Measurements from ENCODE around the gene DAZAP1. TPM values are rescaled to one million over a fixed set of nuclear protein-coding genes. Genes with fewer than 3 reads are reported as not detected.

The DAZAP1 gene
- total RNA-seq, 1 experiment from 2014 or later, result 151 TPM

GRCh38 chr19:1361601-1362386, 45.6 kb upstream of the DAZAP1 start:
- no peaks in the 10 kb centered on the region for H3K4me1 Mint-ChIP-seq (ENCODE audit: low read depth, unreplicated experiment)
- no peak overlapping the region for H3K27ac Mint-ChIP-seq (ENCODE audit: unreplicated experiment)
- no TSS peak for BruUV-seq (replicated peaks)
- no peaks in the 10 kb centered on the region for H3K9me3 Mint-ChIP-seq (ENCODE audit: low read depth, unreplicated experiment)
- no peaks in the 10 kb centered on the region for H3K27me3 Mint-ChIP-seq (ENCODE audit: unreplicated experiment)
- CTCF ChIA-PET, result no interaction called here
- H3K36me3 Mint-ChIP-seq (ENCODE audit: insufficient read depth, unreplicated experiment), result peaks cover 41% of the 10 kb centered on the region
- H3K4me3 Mint-ChIP-seq (ENCODE audit: low read depth, unreplicated experiment), result no peak overlapping the region
- intact Hi-C loops (cut with micrococcal nuclease; ENCODE audit: unreplicated experiment), result no loop called here
- TF ChIP-seq CTCF (IDR thresholded peaks at IDR 0.05; ENCODE audit: unreplicated experiment), result no peak
- no peak for DNase-seq

DNA sequence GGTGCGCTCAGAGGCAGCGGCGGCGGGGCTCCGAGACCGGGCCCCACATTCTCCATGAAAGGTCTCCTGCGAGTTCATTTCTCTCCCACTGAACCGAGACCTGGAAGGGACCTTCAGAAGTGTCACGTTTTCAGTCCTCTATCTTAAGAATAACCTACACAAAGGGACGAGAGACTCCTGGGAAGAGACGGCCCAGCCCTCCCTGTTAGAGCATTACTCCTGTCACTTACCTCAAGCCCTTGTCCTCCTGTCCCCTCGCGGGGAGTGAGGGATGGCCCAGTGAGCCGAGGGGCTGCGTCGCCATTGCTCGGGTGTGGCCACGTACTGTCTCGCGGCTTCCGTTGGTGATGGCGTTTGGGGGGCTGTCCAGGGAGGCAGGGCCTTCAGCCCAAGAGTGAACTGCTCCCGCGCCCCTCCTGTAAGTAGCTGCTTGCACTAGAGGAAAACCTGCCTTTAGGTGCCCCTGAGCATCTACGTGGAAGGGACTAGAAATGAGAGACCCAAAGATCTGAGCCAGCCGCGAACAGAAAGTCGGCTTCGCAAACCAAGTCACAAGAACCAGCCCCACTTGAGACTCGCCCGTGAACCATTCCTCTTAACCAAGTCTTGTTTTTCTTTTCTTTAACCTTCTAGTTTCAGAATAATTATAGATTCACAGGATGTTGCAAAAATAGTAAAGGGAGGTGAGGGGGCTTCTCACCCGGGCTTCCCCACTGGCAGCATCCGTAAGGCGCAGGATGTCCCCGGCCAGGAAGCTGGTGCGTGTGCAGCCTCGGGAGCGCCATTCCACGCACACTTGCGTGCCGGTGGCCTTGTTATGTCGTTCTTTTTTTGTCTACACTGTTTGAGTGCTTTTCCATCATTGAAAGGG, 44.8 kb upstream of the DAZAP1 start:
- CTCF ChIA-PET, result no interaction called here
- no peak overlapping the region for H3K27ac Mint-ChIP-seq (ENCODE audit: unreplicated experiment)
- intact Hi-C loops (cut with micrococcal nuclease; ENCODE audit: unreplicated experiment), result no loop called here

DNA sequence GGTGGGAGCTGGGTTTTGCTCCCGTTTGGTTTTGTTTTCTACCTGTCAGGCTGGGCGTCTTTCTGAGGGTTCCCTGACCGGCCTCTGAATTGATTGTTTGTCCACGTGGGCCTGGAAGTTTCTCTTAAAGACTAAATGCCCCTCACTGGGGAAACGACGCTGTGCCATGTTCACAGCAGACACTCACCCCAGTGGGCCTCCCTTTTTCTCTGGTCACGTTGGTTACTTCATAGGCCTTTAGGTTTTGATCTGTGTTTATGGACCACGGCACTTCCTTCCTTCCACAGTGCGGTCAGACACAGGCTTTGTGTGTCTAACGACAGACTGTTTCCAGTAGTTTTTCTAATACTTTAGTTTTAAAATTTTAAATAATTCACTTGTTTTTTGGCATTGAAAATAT, 43.8 kb upstream of the DAZAP1 start:
- Mint-ChIP-seq H3K9me3 (ENCODE audit: low read depth, unreplicated experiment) (no peaks in the 10 kb centered on the region), H3K27ac (ENCODE audit: unreplicated experiment) (no peak overlapping the region), H3K4me1 (ENCODE audit: low read depth, unreplicated experiment) (no peaks in the 10 kb centered on the region), H3K4me3 (ENCODE audit: low read depth, unreplicated experiment) (no peak overlapping the region), H3K27me3 (ENCODE audit: unreplicated experiment) (no peaks in the 10 kb centered on the region), H3K36me3 (ENCODE audit: insufficient read depth, unreplicated experiment) (peaks cover 39% of the 10 kb centered on the region)
- no peak for DNase-seq
- intact Hi-C loops (cut with micrococcal nuclease; ENCODE audit: unreplicated experiment), result no loop called here
- no peak for TF ChIP-seq CTCF (IDR thresholded peaks at IDR 0.05; ENCODE audit: unreplicated experiment)
- CTCF ChIA-PET, result no interaction called here
- no TSS peak for BruUV-seq (replicated peaks)

More for the DNA sequence above, 44.8 kb upstream of the DAZAP1 start:
- no peak overlapping the region for H3K4me3 Mint-ChIP-seq (ENCODE audit: low read depth, unreplicated experiment)
- H3K27me3 Mint-ChIP-seq (ENCODE audit: unreplicated experiment), result no peaks in the 10 kb centered on the region
- H3K36me3 Mint-ChIP-seq (ENCODE audit: insufficient read depth, unreplicated experiment), result peaks cover 41% of the 10 kb centered on the region
- TF ChIP-seq CTCF (IDR thresholded peaks at IDR 0.05; ENCODE audit: unreplicated experiment), result no peak
- no TSS peak for BruUV-seq (replicated peaks)
- no peaks in the 10 kb centered on the region for H3K4me1 Mint-ChIP-seq (ENCODE audit: low read depth, unreplicated experiment)
- no peak for DNase-seq
- no peaks in the 10 kb centered on the region for H3K9me3 Mint-ChIP-seq (ENCODE audit: low read depth, unreplicated experiment)

GRCh38 chr19:1364070-1364704, 43.2 kb upstream of the DAZAP1 start:
- H3K36me3 Mint-ChIP-seq (ENCODE audit: insufficient read depth, unreplicated experiment), result peaks cover 34% of the 10 kb centered on the region
- intact Hi-C loops (cut with micrococcal nuclease; ENCODE audit: unreplicated experiment), result no loop called here
- DNase-seq, result no peak
- H3K27me3 Mint-ChIP-seq (ENCODE audit: unreplicated experiment), result no peaks in the 10 kb centered on the region
- BruUV-seq (replicated peaks), result no TSS peak
- CTCF ChIA-PET, result interaction anchor here (0.6 kb wide), 2 partner anchors 11 to 466 kb away, joined by 3 to 4 read pairs; no protein-coding TSS in a partner anchor
- H3K4me1 Mint-ChIP-seq (ENCODE audit: low read depth, unreplicated experiment), result no peaks in the 10 kb centered on the region
- H3K27ac Mint-ChIP-seq (ENCODE audit: unreplicated experiment), result no peak overlapping the region
- no peak for TF ChIP-seq CTCF (IDR thresholded peaks at IDR 0.05; ENCODE audit: unreplicated experiment)
- no peak overlapping the region for H3K4me3 Mint-ChIP-seq (ENCODE audit: low read depth, unreplicated experiment)
- no peaks in the 10 kb centered on the region for H3K9me3 Mint-ChIP-seq (ENCODE audit: low read depth, unreplicated experiment)

Measured in Calu3 (cell line).